HG03039 (cell line): ENCODE measurements around the gene HDHD5.

Experiments used
- ATAC-seq: cut with Tn5 transposase; IDR thresholded peaks from one replicate; pipeline ENCODE4 v1.9.1; 2021; ENCODE audit warnings: mild to moderate bottlenecking, moderate library complexity; ENCODE audit not compliant: unreplicated experiment

HDHD5 gene

DNA sequence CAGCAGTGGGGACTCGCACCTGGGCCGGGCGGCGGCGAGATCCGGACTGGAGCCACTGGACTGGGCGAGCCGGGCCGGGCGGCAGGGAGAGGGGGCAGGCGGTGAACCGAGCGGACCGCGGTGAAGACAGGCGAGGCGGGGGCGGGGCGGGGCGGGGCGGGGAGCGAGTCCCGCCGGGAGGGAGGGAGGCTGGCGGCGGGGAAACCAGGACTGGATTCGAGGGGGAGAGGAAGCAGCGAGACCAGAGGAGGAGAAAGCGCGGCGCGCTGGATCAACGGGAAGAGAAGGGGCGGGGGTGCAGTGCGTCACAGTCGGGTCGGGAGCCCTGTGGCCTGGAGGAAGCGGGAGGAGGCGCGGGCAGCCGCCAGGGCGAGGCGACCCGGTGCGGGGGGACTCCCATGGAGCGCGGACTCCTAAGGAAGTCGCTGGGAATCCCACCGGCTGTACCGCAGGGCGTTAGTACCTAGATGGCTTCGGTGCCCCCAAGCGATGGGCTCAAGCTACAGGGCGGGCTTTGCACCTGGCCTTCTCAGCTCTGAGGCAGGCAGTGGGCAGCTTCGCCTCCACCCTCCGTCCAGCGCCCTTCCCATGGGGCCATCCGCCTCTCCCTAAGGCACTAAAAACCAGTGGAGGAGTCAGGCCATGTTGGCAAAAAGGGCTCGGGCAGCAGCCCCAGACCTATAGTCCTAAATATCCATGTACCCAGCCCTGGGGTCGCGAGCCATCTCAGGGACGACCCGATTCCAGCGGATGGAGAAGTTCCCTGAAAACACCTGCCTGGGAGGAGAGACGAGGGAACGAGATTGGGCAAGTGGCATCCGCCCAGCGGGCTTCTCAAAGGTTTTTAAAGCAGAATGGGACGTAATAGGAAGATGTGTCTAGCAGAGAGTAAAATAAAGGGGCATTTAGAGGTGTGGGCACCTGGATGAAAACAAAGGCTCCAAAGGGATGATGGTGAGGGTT, 37.6 kb downstream of the HDHD5 start, which contains the start of gene TMEM121B:
TMEM121B (minus strand) TSS at position 128 of the 963 bp plus-strand sequence. CDS start 233 bp downstream, outside the sequence.
- no peak for ATAC-seq

DNA sequence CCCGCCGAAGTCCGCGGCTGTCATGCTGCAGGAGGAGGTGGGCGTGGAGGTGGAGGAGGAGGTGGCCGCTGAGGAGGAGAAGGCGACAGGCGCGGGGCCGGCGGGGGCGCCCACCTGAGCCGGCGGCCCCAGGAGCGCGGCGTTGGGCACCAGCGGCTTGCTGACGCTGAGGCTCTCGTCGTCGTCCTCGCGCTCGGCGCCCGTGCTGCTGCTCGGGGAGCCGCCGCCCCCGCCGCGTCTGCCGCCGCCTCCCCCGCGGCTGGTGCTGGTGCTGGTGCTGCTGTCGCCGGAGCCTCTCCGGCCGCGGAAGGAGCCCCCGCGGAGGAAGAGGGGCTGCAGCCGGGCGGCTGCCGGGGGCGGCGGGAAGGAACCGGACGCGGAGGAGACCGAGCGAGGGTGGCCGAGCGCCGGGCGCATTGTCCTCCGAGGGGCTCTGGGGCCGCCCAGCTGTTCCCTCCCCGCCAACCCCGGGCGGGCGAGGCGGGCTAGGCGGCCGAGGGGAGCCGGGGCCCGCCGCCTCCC, 38.3 kb downstream of the HDHD5 start:
- ATAC-seq, result no peak

- ATAC-seq, result no peak
These were observed 38.8 kb downstream of the HDHD5 start for GRCh38 chr22:17120281-17120680.

GRCh38 chr22:17119481-17120202, 39.4 kb downstream of the HDHD5 start:
- ATAC-seq, result no peak

DNA sequence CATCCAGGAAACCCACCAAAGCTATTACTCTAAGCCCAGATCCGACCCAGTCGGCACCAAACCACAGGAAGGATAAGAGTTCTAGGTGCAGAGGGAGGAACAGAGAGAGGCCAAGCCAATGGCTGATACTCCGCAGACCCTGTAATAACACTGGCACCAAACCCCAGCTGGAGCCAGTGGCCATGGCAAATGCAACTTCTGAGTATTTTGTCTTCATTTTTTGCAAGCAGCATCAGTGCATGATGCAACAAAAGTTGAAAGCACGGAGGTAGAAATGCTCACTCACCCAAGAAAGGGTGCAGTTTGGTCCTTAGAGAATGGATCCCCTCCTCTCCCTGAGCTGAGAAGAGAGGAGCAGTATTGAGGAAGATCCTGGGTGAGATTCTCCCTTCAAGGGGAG, 40.7 kb downstream of the HDHD5 start:
- ATAC-seq, result no peak

GRCh38 chr22:17117890-17118289, 41.2 kb downstream of the HDHD5 start:
- no peak for ATAC-seq

DNA sequence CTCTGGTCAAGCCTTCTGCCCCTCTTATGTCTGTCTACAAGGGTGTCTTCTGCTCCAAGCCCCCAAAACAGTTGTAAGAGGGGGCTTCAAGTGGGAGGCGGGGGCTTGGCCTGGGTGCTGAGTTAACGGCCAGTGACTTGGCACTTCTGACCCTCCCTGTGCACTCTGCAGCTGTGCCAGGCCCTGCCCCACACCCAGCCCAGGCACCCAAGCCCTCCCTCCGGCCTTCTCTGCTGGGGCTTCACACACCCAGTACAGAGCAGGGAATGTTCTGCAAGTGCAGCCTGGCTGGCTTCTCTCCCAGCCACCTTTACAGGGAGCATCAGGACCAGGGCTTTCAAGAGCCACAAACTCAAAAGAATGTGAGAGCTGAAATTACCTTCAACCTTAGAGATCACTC, 41.7 kb downstream of the HDHD5 start:
- ATAC-seq, result no peak

DNA sequence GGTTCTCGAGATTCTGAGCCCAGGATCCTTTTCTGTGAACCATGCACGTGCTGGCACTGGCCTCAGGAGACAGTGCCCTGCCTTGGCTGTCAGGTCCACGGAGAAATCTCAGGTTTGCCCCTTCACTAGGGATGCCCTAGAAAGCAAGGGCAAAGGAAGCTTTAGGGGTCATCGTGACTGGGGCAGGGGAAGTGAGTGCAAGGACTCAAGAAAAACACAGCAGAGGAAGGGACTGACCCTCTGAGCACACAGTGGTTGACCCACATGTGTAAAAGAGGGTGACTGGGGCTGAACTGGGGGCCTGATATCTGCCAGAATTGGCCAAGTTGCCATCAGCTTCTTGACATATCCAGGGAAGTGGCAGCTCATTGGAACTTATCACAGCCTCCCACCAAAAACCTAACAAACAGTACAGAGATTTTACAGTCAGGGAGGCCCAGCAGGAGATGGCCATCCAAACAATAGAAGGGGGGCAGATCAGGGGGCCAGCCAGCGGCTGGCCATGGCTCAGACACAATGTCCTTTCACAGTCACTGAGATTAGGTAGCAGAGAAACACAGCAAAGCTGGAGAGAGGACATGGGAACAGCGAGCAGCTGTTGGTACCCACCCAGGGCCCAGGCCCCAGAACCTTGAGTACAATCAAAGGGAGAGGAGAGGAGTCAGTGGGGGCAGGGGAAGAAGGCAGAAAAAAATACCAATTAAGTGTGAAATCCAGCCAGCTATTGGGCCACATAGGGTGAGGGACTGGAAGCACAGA, 42.3 kb downstream of the HDHD5 start:
- no peak for ATAC-seq

DNA sequence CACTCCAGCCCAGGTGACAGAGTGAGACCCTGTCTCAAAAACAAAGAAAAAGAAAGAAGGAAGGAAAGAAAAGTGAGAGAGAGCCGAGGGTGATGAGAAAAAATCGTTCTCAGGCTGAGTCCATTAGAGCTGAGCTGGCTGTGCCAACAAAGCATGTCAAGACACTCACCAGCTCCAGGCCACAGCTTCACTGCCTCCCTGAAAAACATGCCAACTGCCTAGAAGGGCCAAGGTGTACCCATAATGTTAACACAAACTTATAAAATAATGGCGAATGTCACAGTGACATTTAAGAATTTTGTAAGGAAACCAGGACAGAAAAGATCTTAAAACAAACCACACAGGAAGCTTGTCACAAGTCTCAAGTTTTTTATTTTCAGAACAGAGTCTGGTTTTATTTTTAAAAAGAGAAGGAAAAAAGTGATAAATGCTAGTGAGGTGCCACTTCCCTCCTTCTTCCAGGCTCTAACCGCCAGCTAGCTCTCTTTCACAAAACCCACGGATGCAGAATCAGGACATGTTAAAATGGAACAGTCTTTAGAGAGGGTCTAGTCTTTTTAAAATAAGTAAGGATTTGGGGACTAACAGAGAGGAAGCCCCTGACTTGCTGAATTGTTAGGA, 43.0 kb downstream of the HDHD5 start:
- ATAC-seq, result no peak

- no peak for ATAC-seq
These were observed 43.8 kb downstream of the HDHD5 start for GRCh38 chr22:17115236-17115635.

GRCh38 chr22:17114898-17115235, 44.2 kb downstream of the HDHD5 start:
- ATAC-seq, result no peak

- ATAC-seq, result no peak
These were observed 44.7 kb downstream of the HDHD5 start for GRCh38 chr22:17114173-17114897.

GRCh38 chr22:17113600-17113999, 45.5 kb downstream of the HDHD5 start:
- no peak for ATAC-seq

DNA sequence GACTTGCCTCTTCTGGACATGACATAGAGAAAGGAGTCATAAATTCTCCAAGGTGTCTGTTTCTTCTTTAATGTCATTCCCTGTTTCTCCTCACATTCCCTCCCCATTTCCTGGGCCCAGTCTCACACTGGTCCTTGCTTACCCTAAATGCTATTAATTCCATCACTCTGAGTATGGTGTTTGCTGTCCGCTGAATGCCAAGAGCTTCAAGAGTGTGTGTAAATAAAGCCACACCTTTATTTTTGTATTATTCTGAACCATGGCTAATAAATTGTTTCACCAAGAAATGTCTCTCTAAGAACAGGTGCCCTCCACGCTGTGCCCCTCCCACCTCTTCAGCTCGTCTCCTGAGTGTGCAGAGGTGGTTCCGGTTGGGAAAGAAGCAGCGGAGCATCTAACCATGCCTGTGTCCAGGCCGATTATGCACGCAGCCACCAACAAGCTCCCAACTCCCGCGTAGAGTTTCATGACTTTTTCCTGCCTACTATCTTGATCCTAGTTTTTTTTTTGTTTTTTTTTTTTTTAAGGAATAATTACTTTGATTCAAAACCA, 46.5 kb downstream of the HDHD5 start:
- no peak for ATAC-seq

DNA sequence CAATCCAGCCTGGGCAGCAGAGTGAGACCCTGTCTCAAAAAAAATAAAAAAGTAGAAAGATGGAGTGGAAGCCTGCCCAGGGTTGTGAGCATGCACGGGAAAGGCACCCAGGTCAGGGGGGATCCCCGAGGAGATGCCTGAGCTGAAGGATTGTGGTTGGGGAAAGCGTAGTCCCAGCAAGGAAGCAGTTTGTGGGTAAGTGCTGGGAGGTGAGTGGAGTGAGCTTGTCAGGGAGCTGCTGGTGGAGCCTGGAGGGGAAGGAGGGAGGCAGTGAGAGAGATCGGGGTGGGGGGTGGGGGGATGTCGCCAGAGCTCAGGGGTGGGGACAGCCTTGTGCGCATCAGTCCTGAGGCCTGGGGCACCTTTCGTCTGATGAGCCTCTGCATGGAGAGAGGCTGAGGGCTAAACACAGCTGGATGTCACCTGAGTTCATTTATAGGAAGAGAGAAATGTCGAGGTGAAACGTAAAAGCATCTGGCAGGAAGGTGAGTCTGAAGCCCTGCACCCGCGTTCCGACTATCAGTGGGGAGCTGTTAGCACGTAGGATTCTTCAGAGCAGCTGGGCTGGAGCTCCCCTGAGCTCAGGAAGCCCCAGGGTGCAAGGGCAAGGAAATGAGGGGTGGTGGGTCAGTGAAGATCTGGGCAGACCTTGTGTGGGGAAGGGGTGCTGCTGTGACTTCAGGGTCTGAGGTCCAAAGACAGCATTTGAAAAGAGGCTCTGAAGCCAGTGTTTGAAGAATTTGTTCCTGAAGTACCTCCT, 48.1 kb downstream of the HDHD5 start:
- no peak for ATAC-seq

DNA sequence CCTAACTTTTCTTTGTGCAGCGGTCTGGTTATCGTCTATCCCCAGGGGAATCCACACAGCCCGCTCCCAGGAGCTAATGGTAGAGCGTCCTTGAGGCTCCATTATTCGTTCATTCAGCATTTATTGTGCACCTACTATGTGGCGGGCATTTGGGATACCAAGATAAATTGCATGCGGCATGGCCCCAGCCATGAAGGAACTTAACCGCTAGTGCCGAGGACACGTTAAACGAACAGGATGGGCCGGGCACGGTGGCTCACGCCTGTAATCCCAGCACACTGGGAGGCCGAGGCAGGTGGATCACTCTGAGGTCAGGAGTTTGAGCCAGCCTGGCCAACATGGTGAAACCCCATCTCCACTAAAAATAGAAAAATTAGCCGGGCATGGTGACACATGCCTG, 49.1 kb downstream of the HDHD5 start:
- no peak for ATAC-seq

DNA sequence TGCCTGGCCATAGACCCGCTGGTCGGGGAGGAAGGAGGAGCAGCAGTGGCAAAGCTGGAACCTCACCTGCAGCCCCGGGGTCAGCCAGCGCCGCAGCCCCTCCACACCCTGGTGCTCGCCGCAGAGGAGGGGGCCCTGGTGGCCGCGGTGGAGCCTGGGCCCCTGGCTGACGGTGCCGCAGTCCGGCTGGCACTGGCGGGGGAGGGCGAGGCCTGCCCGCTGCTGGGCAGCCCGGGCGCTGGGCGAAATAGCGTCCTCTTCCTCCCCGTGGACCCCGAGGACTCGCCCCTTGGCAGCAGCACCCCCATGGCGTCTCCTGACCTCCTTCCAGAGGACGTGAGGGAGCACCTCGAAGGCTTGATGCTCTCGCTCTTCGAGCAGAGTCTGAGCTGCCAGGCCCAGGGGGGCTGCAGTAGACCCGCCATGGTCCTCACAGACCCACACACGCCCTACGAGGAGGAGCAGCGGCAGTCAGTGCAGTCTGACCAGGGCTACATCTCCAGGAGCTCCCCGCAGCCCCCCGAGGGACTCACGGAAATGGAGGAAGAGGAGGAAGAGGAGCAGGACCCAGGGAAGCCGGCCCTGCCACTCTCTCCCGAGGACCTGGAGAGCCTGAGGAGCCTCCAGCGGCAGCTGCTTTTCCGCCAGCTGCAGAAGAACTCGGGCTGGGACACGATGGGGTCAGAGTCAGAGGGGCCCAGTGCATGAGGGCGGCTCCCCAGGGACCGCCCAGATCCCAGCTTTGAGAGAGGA, 49.8 kb downstream of the HDHD5 start:
- no peak for ATAC-seq
